Measurements from ENCODE around the gene GLB1L3.

Gene GLB1L3

DNA sequence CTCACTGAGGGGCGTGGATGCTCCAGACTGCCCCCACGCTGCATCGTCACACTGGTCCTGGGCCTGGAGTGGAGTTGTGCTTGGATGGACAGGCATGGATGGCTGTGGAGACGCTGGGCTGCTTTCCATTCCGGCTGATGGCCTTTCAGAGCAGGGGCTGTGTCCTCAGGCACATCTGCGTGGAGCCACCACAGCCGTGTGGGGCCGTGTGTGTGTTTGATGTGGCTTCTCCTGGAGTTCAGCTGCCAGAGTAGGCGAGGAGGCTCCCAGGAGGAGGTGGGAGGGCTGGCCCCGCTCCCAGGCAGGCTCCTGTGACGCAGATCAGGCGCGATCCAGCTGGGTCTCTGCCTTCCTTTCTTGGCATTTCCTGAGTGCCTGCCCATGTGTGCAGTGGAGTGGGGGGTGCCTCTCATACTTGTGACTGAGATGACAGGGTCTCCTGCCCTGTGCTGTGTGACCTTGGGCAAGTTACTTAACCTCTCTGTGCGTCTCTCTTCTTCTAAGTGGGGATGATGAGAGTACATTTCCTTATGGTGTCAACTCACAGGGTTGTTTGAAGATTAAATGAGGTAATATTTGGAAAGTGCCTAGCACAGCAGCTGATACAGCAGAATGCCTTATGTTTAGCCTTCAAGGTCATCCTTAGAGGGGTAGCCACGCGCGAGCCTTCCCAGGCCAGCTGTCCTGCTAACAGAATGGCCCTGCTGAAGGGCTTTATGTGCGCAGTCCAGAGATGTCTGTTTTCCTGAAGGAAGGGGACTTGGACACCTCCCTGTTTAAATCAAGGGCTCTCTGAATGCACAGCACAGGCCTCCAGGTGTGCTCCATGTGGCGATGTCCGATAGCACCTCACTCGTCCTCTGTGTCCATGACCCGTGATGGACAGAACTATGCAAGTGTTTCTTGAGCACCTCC lies 89.1 kb downstream of the GLB1L3 start:
- no peak for DNase-seq

DNA sequence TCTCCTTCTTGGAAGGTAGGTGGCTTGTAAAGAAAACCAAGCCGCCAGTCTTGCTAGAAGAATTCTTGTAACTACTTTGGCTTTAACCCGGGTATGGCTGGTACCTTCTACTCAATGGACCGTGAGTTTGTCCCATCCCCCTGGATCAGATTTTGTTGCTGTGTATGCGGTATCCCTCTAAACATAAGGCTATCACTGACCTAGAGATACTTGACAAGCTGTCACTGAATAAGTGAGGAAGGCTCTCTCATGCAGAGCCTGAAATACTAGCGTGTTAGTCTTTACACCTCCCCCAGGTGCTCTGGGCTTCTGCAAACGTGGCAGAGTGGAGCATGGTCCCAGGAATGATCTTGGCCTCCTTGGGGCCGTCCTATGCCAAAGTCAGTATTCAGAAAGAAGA lies 90.1 kb downstream of the GLB1L3 start:
- DNase-seq, result no peak

DNA sequence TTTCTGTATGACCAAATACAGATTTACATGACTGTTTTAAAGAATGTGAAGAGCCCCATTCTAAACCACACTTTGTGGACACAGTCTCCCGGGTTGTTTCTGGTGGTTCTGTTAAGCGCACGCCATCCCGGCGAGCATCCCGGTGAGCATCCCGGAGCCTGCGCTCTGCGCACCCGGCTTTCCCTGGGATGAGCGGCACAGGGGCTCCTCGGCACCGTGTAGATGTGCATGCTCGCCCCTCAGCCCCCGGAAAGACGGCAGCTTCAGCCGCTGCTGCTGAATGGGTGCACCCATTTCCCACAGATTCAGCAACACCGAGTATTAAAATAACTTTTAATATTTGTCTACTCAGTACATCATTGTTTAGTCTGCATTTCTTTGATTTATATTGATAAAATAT lies 91.6 kb downstream of the GLB1L3 start:
- DNase-seq, result no peak
